DMS79 (cell line): ENCODE measurements around the gene KLHL17.
A peak's percentile ranks its signal among the peaks of the same experiment; 100 is the strongest.
"Not testable (repeated sequence)": the region's sequence is repeated elsewhere in the genome, so short reads cannot be mapped to it uniquely, and the experiment has no call there.

Source experiments
- DNase-seq: peaks from one replicate; lab custom pipeline; 2025; lab: John Stamatoyannopoulos, UW

Gene KLHL17

DNA sequence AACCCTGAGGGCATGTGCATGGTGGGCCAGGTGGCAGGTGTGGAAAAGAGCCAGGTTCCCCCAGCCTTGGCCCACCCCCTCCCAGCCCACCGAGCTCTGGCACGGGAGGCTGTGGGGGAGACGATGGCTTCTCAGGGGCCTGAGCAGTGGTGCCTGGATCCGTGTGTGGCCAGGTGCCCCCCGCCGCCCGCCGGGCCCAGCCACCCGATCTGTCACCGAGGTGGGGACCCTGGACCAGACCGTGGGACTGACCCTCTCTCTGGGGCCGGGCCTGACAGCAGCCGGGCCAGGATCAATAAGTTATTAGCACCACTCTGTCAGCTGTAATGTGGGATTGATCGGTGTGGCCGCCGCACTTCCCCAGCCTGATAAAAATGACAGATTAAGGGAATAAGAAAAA is 22.9 kb upstream of the KLHL17 start:
- no peak for DNase-seq

DNA sequence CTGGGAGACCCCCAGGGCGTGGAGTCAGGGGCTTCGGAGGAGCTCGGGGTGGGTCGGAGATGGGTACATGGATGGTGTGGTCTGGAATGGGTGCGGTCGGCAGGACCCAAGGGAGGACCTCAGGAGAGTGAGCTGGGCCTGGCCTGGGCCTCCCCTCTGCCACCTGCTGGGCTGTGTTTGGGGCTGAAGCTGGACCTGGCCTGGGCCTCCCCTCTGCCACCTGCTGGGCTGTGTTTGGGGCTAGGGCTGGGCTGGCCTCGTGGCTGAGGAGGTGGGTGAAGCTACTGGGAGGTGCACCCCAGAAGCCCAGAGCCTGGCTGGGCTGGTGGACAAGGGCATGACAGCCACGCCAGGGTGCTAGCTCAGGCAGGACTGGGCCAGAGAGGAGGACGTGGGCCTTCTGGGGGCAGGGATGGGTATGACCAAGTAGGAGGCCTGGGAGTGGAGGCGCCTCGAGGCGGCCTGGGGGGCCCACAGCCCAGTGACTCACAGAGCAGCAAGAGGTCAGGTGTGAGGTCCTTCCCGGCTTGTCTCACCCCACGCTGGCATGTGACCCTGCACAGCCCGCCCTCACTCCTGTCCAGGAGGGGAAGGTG is 22.2 kb upstream of the KLHL17 start:
- DNase-seq = no peak

DNA sequence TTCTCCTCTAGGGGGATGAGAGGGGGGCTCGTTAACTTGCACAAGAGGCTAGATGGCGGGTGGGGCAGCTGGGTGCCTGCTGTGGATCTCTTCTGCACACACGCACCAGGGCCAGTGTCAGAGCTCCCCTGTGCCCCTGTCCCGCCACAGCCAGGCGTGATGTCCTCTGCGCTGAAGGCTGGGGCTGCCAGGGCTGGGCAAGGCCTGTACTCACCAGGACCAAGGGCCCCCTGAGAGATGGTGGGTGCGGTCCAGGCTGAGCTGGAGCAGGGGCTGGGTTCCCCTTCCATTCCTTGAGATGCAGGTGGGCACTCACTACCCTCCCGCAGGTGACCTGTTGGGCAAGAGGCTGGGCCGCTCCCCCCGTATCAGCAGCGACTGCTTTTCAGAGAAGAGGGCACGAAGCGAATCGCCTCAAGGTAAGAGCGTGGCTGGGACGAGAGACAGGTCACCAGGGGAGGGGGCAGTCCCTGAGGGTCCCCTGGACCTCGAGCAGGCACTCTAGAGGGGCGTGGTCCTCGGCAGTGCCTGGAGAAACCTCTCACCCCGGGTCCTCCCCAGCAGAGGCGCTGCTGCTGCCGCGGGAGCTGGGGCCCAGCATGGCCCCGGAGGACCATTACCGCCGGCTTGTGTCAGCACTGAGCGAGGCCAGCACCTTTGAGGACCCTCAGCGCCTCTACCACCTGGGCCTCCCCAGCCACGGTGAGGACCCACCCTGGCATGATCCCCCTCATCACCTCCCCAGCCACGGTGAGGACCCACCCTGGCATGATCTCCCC is 21.5 kb upstream of the KLHL17 start:
- no peak for DNase-seq

DNA sequence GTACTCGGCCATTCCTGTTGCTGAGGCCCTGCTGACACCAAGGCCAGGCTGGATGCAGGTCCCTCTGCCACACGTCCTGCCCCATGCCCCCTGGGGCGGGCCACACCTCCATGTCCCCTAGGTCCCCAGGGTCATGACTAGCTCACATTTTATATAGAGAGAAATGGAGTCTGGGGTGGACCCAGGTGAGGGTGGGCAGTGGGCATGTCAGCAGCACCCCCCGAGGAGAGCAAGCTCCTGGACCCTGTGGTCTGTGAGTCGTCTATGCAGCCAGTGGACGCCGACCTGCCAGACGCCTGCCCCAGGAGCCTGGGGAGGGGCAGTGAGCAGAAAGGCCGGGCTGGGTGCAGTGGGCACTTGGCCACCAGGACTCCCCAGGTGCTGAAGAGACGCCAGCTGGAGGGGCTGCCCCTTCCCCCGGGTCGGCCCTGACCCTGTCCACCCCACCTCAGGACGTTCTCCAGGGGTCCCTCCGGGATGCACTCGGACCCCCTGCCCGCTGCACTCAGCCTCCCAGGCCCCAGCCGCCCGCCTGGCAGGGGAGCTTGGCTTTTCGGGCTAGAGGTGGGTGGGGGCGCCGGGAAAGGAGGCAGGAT is 20.8 kb upstream of the KLHL17 start:
- no peak for DNase-seq

DNA sequence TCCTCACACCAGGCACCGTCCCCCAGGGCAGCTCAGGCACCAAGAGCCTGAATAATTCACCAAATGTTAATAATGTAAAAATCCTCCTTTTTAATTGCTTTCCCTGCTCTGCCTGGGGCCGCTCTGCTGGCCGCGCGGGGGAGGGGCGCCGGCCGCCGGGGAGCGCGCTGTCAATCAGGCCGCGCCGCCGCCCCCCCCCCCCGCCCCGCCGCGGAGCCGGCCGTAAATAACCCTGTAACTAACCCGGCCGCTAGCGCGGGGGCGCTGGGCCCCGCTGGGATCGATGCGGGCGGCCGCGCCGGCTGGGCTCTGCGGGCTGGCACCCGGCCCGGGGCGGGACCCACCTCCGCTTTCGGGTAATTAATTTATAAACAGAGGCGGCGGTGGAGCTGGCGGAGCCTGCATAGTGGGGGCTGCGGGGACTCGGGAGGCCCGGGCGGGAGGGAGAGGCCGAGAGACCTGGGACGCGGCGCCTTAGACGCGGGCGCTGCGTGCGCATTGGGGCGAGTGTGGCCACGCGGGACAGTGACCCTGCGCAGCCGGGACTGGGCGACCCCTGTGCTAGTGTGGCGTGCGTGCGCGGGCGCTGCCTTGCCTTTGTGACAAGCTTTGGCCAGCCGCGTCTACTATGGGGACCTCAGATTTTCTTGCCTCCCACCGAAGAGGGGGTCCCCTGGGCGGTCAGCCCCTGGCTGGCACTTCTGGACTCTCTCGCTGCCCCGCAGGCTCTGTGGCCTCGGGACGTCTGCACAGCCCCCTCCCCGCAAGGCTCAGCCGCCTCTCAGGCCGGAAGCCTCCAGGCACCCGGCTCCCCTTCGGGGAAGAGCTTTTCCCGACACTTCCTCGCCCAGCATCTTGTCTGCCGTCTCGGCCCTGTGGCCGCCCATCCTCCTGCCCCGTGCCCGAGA is 20.0 kb upstream of the KLHL17 start:
- DNase-seq = peak; percentile 30

DNA sequence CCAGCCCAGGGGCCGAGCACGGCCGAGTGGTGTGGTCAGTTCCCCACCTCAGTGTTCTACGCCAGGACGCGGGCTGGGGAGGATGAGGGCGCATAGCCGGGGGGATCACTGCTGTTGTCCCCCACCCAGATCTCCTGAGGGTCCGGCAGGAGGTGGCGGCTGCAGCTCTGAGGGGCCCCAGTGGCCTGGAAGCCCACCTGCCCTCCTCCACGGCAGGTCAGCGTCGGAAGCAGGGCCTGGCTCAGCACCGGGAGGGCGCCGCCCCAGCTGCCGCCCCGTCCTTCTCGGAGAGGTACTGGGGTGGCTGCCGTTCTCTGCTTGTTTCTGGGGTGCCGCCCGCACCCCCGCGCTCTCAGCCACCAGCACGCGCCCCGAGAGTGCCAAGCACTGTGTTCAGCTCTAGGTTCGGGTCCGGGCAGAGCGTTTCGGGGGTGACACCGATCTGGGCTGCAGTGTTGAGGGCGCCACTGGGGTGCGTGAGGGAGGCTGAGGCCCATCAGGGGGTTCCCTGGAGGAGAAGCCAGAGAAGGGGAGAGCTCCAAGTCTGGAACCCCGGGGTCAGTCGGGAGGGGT is 19.3 kb upstream of the KLHL17 start:
- no peak for DNase-seq

DNA sequence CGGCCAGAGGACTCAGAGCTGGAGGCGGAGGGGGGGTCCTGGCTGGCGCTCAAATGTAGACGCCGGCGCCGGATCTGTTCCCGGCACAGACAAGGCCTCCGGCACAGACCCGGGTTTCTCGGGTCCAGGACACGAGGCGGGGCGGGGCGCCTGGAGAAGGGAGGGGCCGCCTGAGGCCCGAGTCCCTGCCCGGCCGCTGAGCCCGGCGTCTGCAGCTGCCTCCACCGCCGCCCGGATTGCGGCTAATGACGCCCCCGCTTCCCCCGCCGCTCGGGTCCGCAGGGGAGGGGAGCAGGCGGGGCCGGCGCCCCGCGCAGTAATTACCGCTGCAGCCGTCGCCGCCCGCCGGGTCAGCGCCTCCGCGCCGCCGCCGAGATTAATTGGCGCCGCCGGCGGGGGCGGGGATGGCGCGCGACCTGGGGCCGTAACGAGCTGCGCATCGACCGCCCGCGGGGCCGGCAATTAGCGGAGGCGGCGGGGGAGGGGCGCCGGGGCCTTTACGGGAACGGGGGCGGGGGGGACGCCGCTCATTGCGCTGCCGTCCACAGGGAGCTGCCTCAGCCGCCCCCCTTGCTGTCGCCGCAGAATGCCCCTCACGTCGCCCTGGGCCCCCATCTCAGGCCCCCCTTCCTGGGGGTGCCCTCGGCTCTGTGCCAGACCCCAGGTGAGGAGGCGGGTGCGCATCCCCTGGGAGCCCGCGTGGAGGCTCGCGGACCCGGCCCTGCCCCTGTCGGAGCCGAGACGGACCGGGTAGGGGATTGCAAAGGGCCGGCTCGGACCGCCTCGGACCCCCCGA is 18.6 kb upstream of the KLHL17 start:
- DNase-seq = peak; percentile 28

DNA sequence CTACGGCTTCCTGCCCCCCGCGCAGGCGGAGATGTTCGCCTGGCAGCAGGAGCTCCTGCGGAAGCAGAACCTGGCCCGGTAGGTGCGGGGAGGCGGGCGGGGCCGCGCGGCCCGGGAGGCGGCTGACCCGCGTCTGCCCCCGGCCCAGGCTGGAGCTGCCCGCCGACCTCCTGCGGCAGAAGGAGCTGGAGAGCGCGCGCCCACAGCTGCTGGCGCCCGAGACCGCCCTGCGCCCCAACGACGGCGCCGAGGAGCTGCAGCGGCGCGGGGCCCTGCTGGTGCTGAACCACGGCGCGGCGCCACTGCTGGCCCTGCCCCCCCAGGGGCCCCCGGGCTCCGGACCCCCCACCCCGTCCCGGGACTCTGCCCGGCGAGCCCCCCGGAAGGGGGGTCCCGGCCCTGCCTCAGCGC is 18.0 kb upstream of the KLHL17 start:
- DNase-seq = no peak

DNA sequence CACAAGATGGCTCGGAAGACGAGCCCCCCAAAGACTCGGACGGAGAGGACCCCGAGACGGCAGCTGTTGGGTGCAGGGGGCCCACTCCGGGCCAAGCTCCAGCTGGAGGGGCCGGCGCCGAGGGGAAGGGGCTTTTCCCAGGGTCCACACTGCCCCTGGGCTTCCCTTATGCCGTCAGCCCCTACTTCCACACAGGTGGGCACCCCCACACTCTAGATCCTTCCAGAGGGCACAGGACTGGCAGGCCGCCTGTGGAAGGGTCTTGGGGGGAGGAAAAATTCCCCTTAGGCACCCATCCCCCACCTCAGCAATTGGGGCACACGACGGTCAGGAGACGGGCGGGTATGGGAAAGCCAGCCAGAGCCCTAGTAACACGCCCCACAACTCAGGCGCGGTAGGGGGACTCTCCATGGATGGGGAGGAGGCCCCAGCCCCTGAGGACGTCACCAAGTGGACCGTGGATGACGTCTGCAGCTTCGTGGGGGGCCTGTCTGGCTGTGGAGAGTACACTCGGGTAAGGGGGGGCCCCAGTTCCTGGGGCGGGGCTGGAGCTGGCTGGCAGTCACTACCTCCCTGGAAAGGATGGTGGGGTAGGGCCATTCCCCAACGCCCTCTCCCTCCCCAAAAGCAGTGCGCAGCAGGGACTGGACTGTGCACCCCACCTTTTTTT is 17.4 kb upstream of the KLHL17 start:
- DNase-seq = no peak

DNA sequence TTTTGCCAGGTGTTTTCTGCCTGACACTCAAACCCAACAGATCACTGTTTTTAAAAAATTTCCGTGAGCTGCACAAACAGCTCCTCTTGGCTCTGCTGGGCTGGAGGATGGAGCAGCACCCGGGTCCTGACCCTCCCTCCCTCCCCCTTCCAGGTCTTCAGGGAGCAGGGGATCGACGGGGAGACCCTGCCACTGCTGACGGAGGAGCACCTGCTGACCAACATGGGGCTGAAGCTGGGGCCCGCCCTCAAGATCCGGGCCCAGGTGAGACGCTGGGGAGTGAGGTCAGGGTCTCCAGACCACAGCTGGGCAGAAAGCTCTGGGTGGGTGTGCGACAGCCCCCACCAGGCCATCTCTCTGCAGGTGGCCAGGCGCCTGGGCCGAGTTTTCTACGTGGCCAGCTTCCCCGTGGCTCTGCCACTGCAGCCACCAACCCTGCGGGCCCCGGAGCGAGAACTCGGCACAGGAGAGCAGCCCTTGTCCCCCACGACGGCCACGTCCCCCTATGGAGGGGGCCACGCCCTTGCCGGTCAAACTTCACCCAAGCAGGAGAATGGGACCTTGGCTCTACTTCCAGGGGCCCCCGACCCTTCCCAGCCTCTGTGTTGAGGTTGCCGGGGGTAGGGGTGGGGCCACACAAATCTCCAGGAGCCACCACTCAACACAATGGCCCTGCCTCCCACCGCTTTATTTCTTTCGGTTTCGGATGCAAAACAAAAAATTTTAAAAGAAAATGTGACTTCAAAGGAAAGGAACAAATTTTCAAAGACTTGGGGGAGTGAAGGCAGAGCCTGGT is 16.6 kb upstream of the KLHL17 start:
- no peak for DNase-seq

DNA sequence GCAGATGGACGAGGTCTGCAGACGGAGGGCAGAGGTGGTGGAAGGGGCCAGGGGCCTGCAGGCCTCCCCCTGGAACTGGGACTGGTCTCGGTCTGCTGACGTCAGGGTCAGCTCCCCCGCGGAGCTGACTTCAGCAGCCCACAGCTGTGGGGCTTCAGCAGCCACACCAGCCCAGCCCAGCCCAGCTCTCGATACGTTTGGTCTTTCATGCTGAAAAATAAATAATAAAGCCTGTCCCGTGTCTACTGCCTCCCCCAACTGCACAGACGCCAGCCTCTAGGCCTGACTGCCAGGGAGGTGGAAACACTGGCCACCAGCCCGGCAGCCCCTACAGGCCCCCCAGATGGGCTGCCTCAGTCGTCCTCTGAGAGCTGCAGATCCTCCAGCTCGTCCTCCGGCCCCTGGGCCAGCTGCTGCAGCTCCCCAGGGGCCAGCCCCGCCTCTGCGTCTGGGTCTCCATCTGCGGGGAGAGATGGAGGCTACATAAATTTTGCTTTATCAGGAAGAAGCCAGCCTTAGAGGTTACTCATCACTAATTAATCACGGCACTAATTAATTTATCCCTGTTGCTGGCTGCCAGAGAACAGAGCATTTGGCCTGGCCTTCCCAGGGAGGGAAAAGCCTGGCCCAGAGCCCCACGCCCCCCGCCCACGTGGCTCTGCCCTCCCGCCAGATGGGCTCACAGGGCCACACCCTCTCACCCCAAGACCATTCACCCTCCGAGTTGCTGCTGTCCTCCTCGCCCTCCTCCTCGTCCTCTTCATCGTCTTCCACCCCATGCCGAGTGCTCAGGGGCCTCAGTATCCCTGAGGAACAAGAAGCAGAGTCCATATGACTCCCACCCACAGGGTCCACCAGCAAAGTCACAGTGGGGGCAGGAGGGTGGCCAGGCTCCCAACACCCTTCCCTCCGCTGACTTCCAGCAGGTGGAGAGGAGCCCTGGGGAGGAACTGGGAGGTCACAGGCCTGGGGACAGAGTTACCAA is 15.8 kb upstream of the KLHL17 start:
- no peak for DNase-seq

DNA sequence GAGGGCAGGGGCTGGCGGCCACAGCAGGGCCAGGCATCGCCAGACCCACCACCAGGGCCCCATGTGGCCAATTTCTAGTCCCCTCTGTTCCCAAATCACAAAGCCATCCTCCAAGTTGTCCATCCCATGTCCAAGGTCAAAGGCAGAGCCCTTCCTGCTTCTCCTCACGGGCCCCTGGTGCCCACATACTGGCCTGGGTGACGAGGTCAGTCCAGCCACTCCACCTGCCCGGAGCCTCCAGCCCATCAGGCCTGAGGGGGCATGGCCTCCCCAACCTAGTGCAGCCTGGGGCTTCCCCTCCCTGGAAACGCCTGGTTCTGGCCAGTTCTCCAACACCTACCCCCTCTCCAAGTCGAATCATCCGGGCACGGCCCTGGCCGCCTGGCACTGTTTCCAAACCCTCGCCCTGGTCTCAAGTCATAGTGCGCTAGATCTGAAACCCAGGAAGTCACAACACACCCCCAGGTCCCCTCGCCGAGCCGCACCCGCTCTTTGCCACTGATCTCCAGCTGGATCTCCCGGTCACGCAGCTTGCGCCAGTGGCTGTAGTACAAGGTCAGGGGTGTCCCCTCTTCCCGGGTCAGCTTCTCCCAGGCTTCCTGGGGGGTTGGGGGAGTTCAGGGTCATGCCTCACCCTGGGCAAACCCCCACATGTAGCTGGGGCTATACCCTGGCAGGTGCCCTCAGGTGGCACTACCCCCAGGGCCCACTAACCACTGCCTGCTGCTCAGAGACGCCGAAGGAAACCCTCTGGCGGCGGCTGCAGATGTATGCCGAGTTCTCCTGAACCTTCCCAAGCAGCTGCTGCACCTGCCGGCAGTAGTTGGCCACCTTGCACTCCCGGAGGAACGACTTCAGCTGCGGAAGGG is 14.5 kb upstream of the KLHL17 start:
- no peak for DNase-seq

DNA sequence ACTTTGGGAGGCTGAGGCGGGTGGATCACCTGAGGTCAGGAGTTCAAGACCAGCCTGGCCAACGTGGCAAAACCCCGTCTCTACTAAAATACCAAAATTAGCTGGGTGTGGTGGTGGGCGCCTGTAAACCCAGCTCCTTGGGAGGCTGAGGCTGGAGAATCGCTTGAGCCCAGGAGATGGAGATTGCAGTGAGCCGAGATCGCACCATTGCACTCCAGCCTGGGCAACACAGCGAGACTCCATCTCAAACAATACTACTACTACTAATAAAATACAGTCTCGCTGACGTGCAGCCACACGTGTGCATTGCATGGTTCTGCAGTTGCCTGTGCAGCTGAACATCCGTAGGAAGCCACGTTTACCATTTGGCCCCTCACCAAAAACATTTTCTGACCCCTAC is 13.6 kb upstream of the KLHL17 start:
- not testable (repeated sequence) for DNase-seq

DNA sequence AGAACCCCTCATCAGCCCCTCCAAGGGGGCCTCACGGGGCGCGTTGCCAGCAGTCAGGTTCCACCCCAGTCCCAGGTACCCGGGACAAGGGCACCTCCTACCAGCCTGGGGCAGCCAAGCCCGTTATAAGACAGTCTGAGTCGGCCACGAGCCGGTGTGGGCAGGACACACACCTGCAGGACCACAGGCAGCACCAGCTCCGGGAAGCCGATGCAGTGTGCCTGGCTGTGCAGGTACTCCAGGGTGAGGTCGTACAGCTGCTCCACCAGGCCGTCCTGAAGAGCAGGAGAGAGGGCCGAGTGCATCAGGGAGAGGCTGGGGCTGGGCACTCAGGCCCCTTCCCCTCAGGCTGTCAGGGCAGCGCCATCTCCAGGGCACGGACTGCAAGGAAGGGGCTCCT is 12.4 kb upstream of the KLHL17 start:
- no peak for DNase-seq

DNA sequence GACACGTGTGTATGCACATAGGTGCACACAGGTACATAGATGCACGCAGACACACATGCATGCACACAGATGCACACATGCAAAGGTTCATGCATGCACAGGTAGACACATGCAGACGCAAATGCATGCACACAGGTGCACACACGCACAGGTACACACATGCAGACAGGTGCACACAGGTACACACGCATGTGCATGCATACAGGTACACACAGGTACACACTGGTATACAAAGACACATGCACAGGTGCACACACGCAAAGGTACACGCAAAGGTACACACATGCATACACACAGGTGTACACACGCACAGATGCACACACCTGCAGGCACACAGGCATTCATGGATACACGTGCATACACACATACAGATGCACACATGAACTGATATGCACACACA is 10.1 kb upstream of the KLHL17 start:
- no peak for DNase-seq

DNA sequence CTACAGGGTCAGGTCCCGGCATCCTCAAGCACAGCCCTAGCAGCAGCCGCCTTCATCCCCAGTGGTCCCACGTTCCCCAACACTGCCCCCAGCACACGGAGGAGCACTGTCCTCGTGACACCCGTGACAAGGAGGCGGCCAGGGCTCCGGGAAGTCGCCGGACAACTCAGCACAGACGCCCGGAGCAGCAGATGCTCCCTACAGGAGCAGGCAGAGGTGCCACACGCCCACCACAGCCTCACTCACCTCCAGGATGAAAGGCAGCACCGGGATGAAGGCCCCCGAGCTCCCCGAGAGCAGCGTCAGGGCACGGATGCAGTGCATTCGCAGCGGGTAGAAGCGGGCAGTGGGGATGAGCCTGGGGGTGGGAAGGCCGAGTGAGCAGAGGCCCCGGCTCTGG is 9.5 kb upstream of the KLHL17 start:
- DNase-seq = no peak

DNA sequence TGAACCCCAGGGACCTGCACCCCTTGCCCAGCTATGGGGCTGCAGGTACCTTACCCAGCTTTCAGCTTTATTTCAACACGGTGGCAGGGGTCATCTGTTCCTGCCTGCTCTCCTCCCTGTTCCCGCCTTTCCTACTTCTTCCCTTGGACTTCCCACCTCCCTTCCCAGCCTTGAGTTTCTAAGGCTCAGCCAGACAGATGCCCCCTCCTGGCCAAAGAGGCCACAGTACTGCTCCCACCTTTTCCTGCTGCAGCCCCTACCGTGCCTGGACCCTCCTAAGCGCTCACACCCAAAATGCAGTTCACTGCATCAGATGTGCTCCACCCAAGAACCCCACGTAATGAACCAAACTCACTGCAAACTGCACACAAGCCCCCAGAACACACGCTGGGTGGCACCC is 9.0 kb upstream of the KLHL17 start:
- no peak for DNase-seq

DNA sequence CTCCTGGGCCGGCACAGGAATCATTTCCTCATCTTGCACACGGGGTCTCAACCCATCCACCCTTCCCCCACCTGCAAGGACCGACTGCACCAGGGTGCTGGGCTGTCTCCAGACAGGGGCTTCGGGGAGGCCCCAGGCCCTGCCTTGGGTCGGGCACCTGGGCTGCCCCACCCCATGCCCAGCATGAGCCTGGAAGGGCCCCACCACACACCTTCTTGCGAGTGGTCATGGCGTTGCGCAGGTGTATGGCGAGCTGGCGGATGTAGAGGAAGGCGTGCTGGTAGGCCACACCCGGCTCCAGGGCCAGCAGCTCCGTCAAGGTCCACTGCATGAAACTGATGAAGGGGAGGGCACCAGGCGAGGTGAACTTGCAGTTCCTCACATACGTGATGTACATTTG is 8.2 kb upstream of the KLHL17 start:
- no peak for DNase-seq
